HG03575 (cell line): Measurements from ENCODE around the gene GGPS1.
"Not testable (repeated sequence)": the region's sequence is repeated elsewhere in the genome, so short reads cannot be mapped to it uniquely, and the experiment has no call there.

Experiments used
- ATAC-seq: cut with Tn5 transposase; IDR thresholded peaks from one replicate; pipeline ENCODE4 v1.9.1; 2021; ENCODE audit not compliant: unreplicated experiment, insufficient number of reproducible peaks, low FRiP score; ENCODE audit errors: extremely low read depth

The GGPS1 gene

GRCh38 chr1:235328271-235329138 lies at the start of gene GGPS1:
GGPS1 (plus strand) TSS chr1:235328570; CDS start chr1:235335265, 6,695 bp downstream.
- ATAC-seq = peak; percentile 28

- ATAC-seq = no peak
These were observed 49.5 kb upstream of the GGPS1 start for GRCh38 chr1:235278915-235279292.

- ATAC-seq = no peak
These were observed 48.7 kb upstream of the GGPS1 start for GRCh38 chr1:235279694-235280093.

- no peak for ATAC-seq
These were observed 47.9 kb upstream of the GGPS1 start for GRCh38 chr1:235280467-235280866.

GRCh38 chr1:235283636-235284035 lies 44.7 kb upstream of the GGPS1 start:
- ATAC-seq = not testable (repeated sequence)

GRCh38 chr1:235284231-235284769 lies 44.1 kb upstream of the GGPS1 start:
- ATAC-seq = no peak

- ATAC-seq = no peak
These were observed 41.7 kb upstream of the GGPS1 start for GRCh38 chr1:235286667-235287066.

- ATAC-seq = no peak
These were observed 41.0 kb upstream of the GGPS1 start for GRCh38 chr1:235287208-235287882.

GRCh38 chr1:235289859-235290739 lies 38.3 kb upstream of the GGPS1 start:
- ATAC-seq = no peak

- ATAC-seq = no peak
These were observed 37.4 kb upstream of the GGPS1 start for GRCh38 chr1:235290740-235291502.

- ATAC-seq = no peak
These were observed 36.7 kb upstream of the GGPS1 start for GRCh38 chr1:235291599-235292091.

GRCh38 chr1:235292790-235293189 lies 35.6 kb upstream of the GGPS1 start:
- no peak for ATAC-seq

- no peak for ATAC-seq
These were observed 34.9 kb upstream of the GGPS1 start for GRCh38 chr1:235293322-235293942.

GRCh38 chr1:235295902-235296350 lies 32.4 kb upstream of the GGPS1 start:
- no peak for ATAC-seq

GRCh38 chr1:235296729-235297128 lies 31.6 kb upstream of the GGPS1 start:
- ATAC-seq = no peak

- no peak for ATAC-seq
These were observed 30.8 kb upstream of the GGPS1 start for GRCh38 chr1:235297579-235297978.

GRCh38 chr1:235298758-235299157 lies 29.6 kb upstream of the GGPS1 start:
- no peak for ATAC-seq
